HG02798 (cell line): ENCODE data around the gene PLA1A.

Experiments
- ATAC-seq: cut with Tn5 transposase; IDR thresholded peaks from one replicate; pipeline ENCODE4 v1.9.1; 2021; ENCODE audit warnings: mild to moderate bottlenecking; ENCODE audit not compliant: unreplicated experiment, poor library complexity

Gene PLA1A

GRCh38 chr3:119632829-119633228 lies 35.1 kb downstream of the PLA1A start:
- no peak for ATAC-seq

DNA sequence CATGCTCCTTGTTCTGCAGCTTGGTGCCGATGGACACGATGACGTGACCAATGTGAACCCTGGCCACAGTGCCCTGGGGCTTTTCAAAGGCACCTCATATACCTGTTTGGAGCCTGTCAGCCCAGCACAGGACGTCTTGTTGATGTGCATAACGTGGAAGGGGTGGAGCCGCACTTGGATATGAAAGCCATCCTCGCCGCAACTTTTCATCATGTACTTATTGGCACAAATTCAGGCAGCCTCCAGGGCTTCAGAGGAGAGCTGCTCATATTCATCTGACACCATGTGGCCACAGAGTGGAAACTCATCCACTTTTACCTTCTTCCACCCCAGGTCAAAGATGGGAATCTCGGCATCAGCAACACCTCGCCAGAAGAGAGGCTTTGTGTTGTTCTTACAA lies 38.0 kb downstream of the PLA1A start:
- ATAC-seq: no peak

DNA sequence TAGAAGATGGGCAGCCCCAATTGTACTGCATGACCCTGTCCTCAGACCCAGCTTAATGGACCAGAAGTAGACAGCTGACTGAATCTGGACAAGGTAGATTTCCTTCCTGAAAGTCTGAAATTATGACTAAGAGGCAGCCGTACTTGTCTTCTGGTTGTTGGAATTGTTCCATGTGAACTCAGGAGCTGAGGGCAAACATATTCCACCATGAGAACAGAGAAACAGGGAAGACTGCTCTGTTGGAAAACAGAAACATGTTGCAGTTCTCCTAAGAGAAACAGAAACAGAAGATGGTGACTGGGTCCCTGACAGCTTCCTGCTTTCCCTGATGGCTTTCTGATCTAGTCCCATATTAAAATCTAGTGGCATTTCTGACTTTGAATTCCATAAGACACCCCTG lies 38.6 kb downstream of the PLA1A start:
- no peak for ATAC-seq

GRCh38 chr3:119636891-119637611 lies 39.4 kb downstream of the PLA1A start:
- no peak for ATAC-seq

- peak; percentile 38 for ATAC-seq
These were observed 40.2 kb downstream of the PLA1A start for GRCh38 chr3:119637679-119638477.

DNA sequence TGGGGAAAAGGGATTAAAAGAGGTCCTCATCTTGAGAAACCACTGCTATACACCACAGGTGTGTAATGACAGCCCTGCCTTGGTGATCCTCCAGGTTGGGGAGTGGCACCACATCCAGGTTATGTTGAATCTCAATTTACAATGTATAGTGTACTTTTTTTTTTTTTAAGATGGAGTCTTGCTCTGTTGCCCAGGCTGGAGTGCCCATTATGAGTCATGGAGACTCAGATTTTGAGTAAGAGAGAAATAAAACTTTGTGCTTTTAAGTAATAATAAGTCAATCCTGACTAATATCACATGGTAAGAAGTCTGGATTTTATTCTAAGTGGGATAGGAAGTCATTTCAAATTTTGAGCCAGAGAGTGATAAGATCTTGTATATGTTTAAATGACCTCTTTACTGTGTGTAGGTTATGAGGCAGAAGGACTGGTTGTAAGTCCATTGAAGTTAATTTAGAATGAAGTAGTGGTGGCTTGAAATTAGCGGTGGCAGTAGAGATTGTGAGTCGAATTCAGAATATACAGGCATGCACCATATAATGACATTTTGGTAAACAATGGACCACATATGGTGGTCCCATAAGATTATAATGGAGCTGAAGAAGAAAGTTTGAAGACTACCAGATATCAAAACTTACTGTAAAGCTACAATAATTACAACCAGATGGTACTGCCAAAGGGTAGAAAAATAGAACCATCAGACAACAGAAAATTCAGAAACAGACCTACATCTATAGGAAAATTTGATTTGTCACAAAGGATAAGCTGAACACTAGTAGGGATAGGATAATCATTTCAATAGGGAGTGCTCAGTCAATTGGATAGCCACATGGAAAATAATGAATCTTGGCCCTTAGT lies 42.0 kb downstream of the PLA1A start:
- ATAC-seq: no peak

GRCh38 chr3:119641416-119641815 lies 43.7 kb downstream of the PLA1A start:
- ATAC-seq: no peak

DNA sequence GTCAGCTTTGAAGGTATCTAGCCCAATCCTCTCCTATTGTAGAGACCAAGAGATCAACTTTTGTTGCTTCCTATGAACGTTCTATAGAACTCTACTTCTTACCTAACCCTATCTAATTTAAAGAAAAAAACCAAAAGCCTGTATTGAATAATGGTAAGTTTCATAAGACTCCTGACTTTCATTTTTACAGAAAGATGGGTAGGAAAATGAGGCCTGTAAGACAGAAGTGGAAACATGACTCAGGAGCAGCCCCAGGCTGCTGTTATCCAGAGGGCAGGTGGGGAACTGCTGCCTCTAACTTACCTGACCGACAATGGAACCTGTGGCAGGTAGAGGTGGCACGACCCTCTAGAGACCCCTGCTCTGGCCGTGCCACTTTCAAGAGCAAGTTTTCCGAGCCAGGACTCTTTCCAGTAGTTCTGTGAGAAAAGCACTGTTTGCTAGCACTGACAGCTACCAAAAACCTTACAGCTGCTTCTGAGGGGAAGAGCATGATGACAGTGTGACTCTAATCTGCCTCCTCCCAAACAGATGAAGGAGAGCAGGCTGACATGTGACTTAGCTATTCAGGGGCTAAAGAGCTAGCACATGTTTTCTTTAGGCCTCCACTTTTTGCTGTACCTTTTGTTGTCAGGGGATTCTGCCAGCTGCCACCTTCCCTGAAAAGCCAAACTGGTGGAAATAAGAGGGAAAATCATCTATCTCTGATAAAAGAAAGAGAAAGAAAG lies 45.2 kb downstream of the PLA1A start:
- no peak for ATAC-seq

GRCh38 chr3:119643528-119643927 lies 45.8 kb downstream of the PLA1A start:
- ATAC-seq: no peak

GRCh38 chr3:119644481-119644880 lies 46.8 kb downstream of the PLA1A start:
- no peak for ATAC-seq

DNA sequence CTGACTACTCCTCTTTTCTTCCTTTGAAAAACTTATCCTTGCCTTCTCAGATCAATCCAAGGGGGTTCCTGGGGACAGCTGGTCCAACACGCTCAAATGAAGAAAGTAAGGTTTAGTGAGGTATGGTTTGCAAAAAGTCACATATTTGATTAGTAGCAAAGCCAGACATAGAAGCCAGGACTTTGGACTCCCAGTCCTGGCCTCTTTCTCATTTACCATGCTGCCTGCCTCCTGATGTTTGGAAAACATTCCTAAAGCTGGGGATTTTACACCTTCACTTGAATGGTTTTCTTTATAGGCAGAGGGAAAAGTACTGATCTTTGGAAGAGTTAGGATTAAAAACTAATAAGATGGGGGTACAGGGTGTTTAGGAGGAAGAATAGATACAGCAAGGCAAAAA lies 48.1 kb downstream of the PLA1A start:
- no peak for ATAC-seq

- ATAC-seq: no peak
These were observed 49.5 kb downstream of the PLA1A start for GRCh38 chr3:119647171-119647570.

- no peak for ATAC-seq
These were observed 50.3 kb downstream of the PLA1A start for GRCh38 chr3:119647843-119648575.

- ATAC-seq: no peak
These were observed 52.1 kb downstream of the PLA1A start for GRCh38 chr3:119649761-119650160.

- no peak for ATAC-seq
These were observed 54.8 kb downstream of the PLA1A start for GRCh38 chr3:119652306-119653033.

GRCh38 chr3:119653876-119654275 lies 56.2 kb downstream of the PLA1A start:
- ATAC-seq: no peak

GRCh38 chr3:119657887-119658702 lies 60.4 kb downstream of the PLA1A start:
- ATAC-seq: no peak

DNA sequence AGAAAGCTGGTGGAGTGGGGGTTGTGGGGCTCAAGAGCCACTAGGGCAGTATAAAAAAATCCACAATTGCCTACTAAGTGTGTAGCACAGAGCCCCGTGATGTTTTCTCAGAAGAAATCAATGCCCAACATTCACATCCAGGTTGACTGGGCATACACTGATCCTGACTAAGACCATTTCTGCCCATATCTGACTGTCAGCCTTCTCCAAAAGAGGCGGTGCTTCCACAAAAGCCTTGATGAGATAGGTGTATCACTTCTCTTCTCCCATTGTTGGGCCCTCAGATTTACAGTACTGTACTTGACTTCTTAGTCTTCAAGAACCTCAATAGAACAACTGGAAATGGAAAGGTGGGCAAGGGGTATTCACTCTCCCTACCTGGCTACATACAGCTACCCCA lies 61.3 kb downstream of the PLA1A start:
- no peak for ATAC-seq
